Breast epithelium (tissue), 4 donors: ENCODE results near the gene RABEPK. TPM values are rescaled to one million over a fixed set of nuclear protein-coding genes. Genes with fewer than 3 reads are reported as not detected.
"Not testable (repeated sequence)": the region's sequence is repeated elsewhere in the genome, so short reads cannot be mapped to it uniquely, and the experiment has no call there.

Experiments used
- DNase-seq, 2 donors: peaks; one replicate each; pipeline ENCODE4 v3.0.0-alpha.2; 2019; ENCODE audit warnings: low spot score in 2 of 2
- H3K27ac ChIP-seq, 2 donors: fragments of 200-600 bp; sonication (generic) in 1 of 2; one replicate each; pipeline ENCODE4 v1.5.1; 2016 to 2019; ENCODE audit warnings: mild to moderate bottlenecking in 1 of 2
- H3K27me3 ChIP-seq, 2 donors: fragments of 200-600 bp; sonication (generic) in 1 of 2; one replicate each; pipeline versions ENCODE4 v1.5.1 to v1.6.0; 2017 to 2019; ENCODE audit warnings: control low read depth in 1 of 2, mild to moderate bottlenecking in 1 of 2
- H3K36me3 ChIP-seq: fragments of 200-600 bp; one replicate; pipeline ENCODE4 v1.5.1; 2019
- H3K4me1 ChIP-seq, 2 donors: fragments of 200-600 bp; sonication (generic); one replicate each; pipeline ENCODE4 v1.5.1; 2016 to 2019; ENCODE audit warnings: control low read depth in 1 of 2
- H3K4me3 ChIP-seq, 3 donors: fragments of 200-600 bp; sonication (generic); 1 replicate in 2 of 3; 2 replicates in 1 of 3; pipeline ENCODE4 v1.5.1; 2016 to 2019; ENCODE audit warnings: mild to moderate bottlenecking in 3 of 3, moderate library complexity in 2 of 3
- H3K9me3 ChIP-seq, 2 donors: fragments of 200-600 bp; sonication (generic) in 1 of 2; one replicate each; pipeline ENCODE4 v1.5.1; 2016 to 2019; ENCODE audit warnings: control low read depth in 1 of 2
- CTCF ChIP-seq, 3 donors: fragments of 450-650 bp; IDR thresholded peaks; one replicate each; pipeline ENCODE4 v1.5.1; 2016 to 2017; ENCODE audit warnings: antibody characterized with exemption in 3 of 3, mild to moderate bottlenecking in 3 of 3, moderate library complexity in 3 of 3
- POLR2A ChIP-seq: fragments of 450-650 bp; IDR thresholded peaks from one replicate; pipeline ENCODE4 v1.6.1; 2016; ENCODE audit warnings: antibody characterized with exemption, mild to moderate bottlenecking, moderate library complexity
- POLR2AphosphoS5 ChIP-seq, 3 donors: sonication (generic); formaldehyde crosslinking; IDR thresholded peaks; one replicate each; pipeline ENCODE4 v1.6.1; 2017; ENCODE audit warnings: antibody characterized with exemption in 3 of 3
- intact Hi-C: fragments of 100-400 bp; cut with DNase I; formaldehyde crosslinking; loops from one replicate; pipeline ENCODE4 v1.15.1; 2023; ENCODE audit warnings: low total_unique reads
- total RNA-seq, 3 donors: library from RNA; depleted of rRNA; stranded (reverse); fragments of >200 nt; gene quantifications; one replicate each; pipeline ENCODE4 v1.1.0, GENCODE V29; 2016

RABEPK gene
- total RNA-seq, 3 donors from 2014 or later = 14.0 to 25.6 (median 17.9) TPM

GRCh38 chr9:125227761-125228160 lies 27.4 kb downstream of the RABEPK start:
- intact Hi-C loops = no loop called here
- H3K4me3 ChIP-seq = no peak overlapping the region
- DNase-seq = no peak
- H3K27ac ChIP-seq = no peak overlapping the region
- no peaks in the 10 kb centered on the region for H3K9me3 ChIP-seq
- no peaks in the 10 kb centered on the region for H3K27me3 ChIP-seq
- no peaks in the 10 kb centered on the region for H3K36me3 ChIP-seq
- no peaks in the 10 kb centered on the region for H3K4me1 ChIP-seq
- TF ChIP-seq CTCF (IDR thresholded peaks at IDR 0.05) (no peak), POLR2A (no peak), POLR2AphosphoS5 (IDR thresholded peaks at IDR 0.05) (no peak)

- Histone ChIP-seq H3K4me1 (peaks cover 0 to 16% of the 10 kb centered on the region in 2 donors), H3K9me3 (no peaks in the 10 kb centered on the region), H3K4me3 (no peak overlapping the region), H3K36me3 (peaks cover 6% of the 10 kb centered on the region), H3K27me3 (no peaks in the 10 kb centered on the region), H3K27ac (no peak overlapping the region)
- intact Hi-C loops = no loop called here
- DNase-seq = no peak
- TF ChIP-seq CTCF (IDR thresholded peaks at IDR 0.05) (no peak), POLR2A (no peak), POLR2AphosphoS5 (IDR thresholded peaks at IDR 0.05) (no peak)
These were observed 33.3 kb downstream of the RABEPK start for GRCh38 chr9:125233678-125234077.

DNA sequence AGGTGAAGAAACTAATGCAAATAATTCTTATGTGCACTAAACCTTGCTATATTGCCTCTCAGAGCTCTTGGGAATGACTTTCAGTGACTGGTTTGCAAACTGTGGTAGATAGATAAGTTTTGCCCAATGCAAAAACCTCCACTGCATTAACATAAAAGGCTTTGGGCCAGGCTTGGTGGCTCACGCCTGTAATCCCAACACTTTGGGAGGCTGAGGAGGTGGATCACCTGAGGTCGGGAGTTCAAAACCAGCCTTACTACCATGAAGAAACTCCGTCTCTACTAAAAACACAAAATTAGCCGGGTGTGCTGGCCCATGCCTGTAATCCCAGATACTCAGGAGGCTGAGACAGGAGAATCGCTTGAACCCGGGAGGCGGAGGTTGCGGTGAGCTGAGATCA lies 33.8 kb downstream of the RABEPK start:
- peaks cover under 1 to 19% of the 10 kb centered on the region in 2 donors for H3K4me1 ChIP-seq
- H3K27ac ChIP-seq, H3K9me3 ChIP-seq, H3K4me3 ChIP-seq, H3K36me3 ChIP-seq, intact Hi-C loops, DNase-seq, H3K27me3 ChIP-seq: not testable (repeated sequence)

DNA sequence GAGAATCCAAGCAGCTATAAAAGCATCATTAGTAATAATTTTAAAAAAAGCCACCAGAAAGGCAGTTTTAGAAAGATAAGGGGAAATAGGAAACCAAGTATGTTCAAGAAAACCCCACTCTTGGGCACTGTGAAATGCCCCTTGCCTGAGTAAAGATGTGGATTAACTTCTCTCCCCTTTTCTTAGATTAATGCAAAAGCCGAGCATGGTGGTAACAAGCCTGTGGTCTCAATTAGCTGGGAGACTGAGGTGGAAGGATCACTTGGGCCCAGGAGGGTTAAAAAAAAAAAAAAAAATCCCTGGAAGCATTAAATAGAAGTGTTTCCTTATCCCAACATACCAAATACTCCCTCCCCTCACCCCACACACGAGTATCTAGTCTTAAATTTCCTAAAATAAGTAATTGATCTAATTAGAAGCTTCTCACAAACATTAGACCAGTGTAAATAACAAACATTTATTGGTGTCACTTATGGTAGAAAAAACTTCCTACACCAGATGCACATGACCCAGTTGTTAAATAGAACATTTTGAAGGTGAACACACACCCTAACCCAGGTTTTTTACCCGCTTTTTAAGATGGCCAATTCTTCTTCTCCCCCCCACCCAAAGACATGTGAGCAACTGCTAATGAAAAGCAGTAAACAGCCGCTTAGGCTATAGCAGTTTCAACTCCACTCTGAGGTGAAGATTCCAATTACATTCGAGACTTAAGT lies 35.6 kb downstream of the RABEPK start:
- Histone ChIP-seq H3K4me1 (peaks cover 3 to 19% of the 10 kb centered on the region in 2 donors), H3K4me3 (peak overlapping the region in 1 of 3 donors; percentile 31), H3K36me3 (peaks cover 8% of the 10 kb centered on the region), H3K9me3 (no peaks in the 10 kb centered on the region), H3K27me3 (no peaks in the 10 kb centered on the region), H3K27ac (peak overlapping the region in 1 of 2 donors; percentile 0)
- TF ChIP-seq POLR2A = no peak
- TF ChIP-seq CTCF (IDR thresholded peaks at IDR 0.05) = no peak
- no peak for TF ChIP-seq POLR2AphosphoS5 (IDR thresholded peaks at IDR 0.05)
- intact Hi-C loops = no loop called here
- DNase-seq = no peak

GRCh38 chr9:125236520-125237159 lies 36.3 kb downstream of the RABEPK start:
- intact Hi-C loops, H3K9me3 ChIP-seq, DNase-seq, H3K27me3 ChIP-seq, H3K36me3 ChIP-seq, H3K27ac ChIP-seq: not testable (repeated sequence)
- H3K4me1 ChIP-seq = peaks cover 3 to 19% of the 10 kb centered on the region in 2 donors
- peak overlapping the region in 1 of 3 donors; percentile 31 for H3K4me3 ChIP-seq

- intact Hi-C loops = no loop called here
- H3K9me3 ChIP-seq = no peaks in the 10 kb centered on the region
- peak overlapping the region; percentile 79 to 90 (median 86) for H3K4me3 ChIP-seq
- DNase-seq = no peak
- no peaks in the 10 kb centered on the region for H3K27me3 ChIP-seq
- no peak for TF ChIP-seq CTCF (IDR thresholded peaks at IDR 0.05)
- TF ChIP-seq POLR2A = no peak
- TF ChIP-seq POLR2AphosphoS5 (IDR thresholded peaks at IDR 0.05) = no peak
- peak overlapping the region; percentile 22 to 27 for H3K27ac ChIP-seq
- peaks cover 3 to 24% of the 10 kb centered on the region in 2 donors for H3K4me1 ChIP-seq
- peaks cover 8% of the 10 kb centered on the region for H3K36me3 ChIP-seq
These were observed 38.0 kb downstream of the RABEPK start for GRCh38 chr9:125238127-125238914.
